ENCODE data around the gene KLF7.
A peak's percentile ranks its signal among the peaks of the same experiment; 100 is the strongest.

KLF7 gene

DNA sequence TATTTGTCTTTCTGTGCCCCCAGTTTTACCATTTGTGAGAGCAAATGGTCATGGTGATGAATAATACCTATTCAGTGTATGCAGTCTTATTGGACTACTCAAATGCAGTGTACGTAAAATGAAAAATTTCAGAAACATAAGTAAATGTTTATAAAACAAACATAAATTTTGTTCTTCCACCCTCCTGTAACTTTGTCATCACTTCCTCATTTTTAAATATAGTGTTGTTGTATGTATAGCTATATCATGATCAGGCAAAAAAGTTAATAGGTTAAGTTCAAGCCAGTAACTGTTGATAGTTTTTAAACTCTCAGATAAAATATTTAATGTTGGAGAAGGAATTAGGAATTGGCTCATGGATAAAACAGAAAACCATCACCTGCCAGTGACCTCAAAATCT lies 93.2 kb downstream of the KLF7 start:
- FAIRE-seq: no peak
- DNase-seq (ENCODE audit: insufficient read length, low spot score): no peak
- TF ChIP-seq PAX5 (IDR thresholded peaks at IDR 0.05; ENCODE audit: insufficient read depth, low read length, severe bottlenecking) (no peak), SPI1 (IDR thresholded peaks at IDR 0.05; ENCODE audit: low read depth, low read length) (peak; percentile 66)

GRCh38 chr2:207071820-207072219 lies 93.9 kb downstream of the KLF7 start:
- DNase-seq (ENCODE audit: insufficient read length, low spot score) (no peak), FAIRE-seq (peak; percentile 38)
- peak; percentile 65 for TF ChIP-seq SPI1 (IDR thresholded peaks at IDR 0.05; ENCODE audit: low read depth, low read length)
- TF ChIP-seq POLR2A (IDR thresholded peaks at IDR 0.05; ENCODE audit: low read depth, low read length): no peak

GRCh38 chr2:207067473-207067872 lies 98.3 kb downstream of the KLF7 start:
- TF ChIP-seq SPI1 (IDR thresholded peaks at IDR 0.05; ENCODE audit: low read depth, low read length): no peak
- no peak for TF ChIP-seq POU2F2 (IDR thresholded peaks at IDR 0.05; ENCODE audit: low read depth, low read length)
- no peak for TF ChIP-seq PAX5 (IDR thresholded peaks at IDR 0.05; ENCODE audit: insufficient read depth, low read length, severe bottlenecking)
- TF ChIP-seq POLR2A (IDR thresholded peaks at IDR 0.05; ENCODE audit: low read depth, low read length): no peak
- no peak for TF ChIP-seq POLR2AphosphoS5 (IDR thresholded peaks at IDR 0.05; ENCODE audit: low read depth, low read length)
- no peak for TF ChIP-seq TAF1 (IDR thresholded peaks at IDR 0.05; ENCODE audit: low read depth, low read length)

DNA sequence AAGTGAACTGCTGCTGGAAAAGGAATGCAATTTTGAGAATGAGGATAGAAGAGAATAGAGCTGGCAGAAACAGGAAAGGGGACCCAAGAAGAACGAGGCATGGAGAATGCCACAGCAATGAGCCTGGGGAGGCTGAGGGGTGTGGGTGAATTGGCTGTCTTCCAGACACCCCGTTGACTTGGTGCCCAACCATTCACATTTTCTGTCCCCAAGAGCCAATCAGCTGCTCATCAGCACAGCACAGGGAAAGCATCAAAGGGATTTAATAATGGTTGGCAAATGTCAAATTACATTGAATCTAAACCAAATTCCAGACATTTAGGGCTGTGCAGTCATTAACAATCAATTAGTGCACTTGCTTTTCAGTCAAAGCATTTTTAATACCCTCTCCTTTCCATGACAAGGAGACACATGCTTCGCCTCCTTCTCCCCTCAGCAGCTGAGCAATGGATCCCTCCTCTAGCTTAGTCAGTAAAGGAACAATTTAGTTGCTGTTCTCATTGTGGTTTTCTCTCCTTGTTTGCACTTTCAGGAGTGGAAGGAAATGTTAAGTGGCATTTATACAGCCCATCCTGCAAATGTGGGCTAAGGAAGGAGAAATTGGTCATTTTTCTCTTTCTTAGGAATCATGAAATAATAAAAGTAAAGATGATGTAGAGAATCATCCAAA lies 98.8 kb downstream of the KLF7 start:
- FAIRE-seq (no peak), DNase-seq (ENCODE audit: insufficient read length, low spot score) (no peak)
- no peak for TF ChIP-seq SPI1 (IDR thresholded peaks at IDR 0.05; ENCODE audit: low read depth, low read length)
- TF ChIP-seq POLR2A (IDR thresholded peaks at IDR 0.05; ENCODE audit: low read depth, low read length): no peak
- TF ChIP-seq POU2F2 (IDR thresholded peaks at IDR 0.05; ENCODE audit: low read depth, low read length): no peak
- TF ChIP-seq PAX5 (IDR thresholded peaks at IDR 0.05; ENCODE audit: insufficient read depth, low read length, severe bottlenecking): no peak
- TF ChIP-seq POLR2AphosphoS5 (IDR thresholded peaks at IDR 0.05; ENCODE audit: low read depth, low read length): no peak

More at GRCh38 chr2:207067473-207067872, 98.3 kb downstream of the KLF7 start:
- no peak for FAIRE-seq
- no peak for DNase-seq (ENCODE audit: insufficient read length, low spot score)

- TF ChIP-seq SPI1 (IDR thresholded peaks at IDR 0.05; ENCODE audit: low read depth, low read length): no peak
- no peak for TF ChIP-seq POLR2AphosphoS5 (IDR thresholded peaks at IDR 0.05; ENCODE audit: low read depth, low read length)
- no peak for TF ChIP-seq POLR2A (IDR thresholded peaks at IDR 0.05; ENCODE audit: low read depth, low read length)
- TF ChIP-seq POU2F2 (IDR thresholded peaks at IDR 0.05; ENCODE audit: low read depth, low read length): no peak
- no peak for TF ChIP-seq TAF1 (IDR thresholded peaks at IDR 0.05; ENCODE audit: low read depth, low read length)
- TF ChIP-seq PAX5 (IDR thresholded peaks at IDR 0.05; ENCODE audit: insufficient read depth, low read length, severe bottlenecking): no peak
- DNase-seq (ENCODE audit: insufficient read length, low spot score) (no peak), FAIRE-seq (no peak)
These were observed 99.6 kb downstream of the KLF7 start for GRCh38 chr2:207066166-207066565.

DNA sequence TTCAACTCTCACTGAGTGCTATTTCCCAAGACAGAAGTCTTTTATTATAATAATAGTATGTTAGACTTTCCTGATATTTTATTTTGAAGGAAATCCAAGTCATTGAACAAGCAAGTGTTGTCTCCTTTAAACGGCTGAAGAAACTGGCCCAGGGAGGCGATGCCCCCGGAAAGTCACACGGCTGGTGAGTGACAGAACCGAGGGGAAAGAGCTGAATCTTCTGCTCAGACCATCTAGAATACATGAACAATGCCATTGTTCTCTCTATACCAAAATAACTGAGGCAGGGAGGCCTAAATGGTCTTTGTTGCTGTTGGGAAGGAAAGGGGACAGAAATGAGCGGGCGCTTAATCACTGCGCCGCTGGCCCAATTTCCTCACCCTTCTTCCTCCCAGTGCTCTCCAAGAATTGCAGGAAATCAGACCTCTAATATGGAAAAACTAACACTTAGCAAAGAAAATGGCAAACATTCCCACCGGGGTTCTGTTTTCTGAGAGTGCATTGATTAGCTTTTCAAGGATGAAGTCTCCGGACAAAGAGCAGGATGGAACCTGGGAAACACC lies 101.5 kb downstream of the KLF7 start:
- no peak for FAIRE-seq
- no peak for DNase-seq (ENCODE audit: insufficient read length, low spot score)
- no peak for TF ChIP-seq POLR2AphosphoS5 (IDR thresholded peaks at IDR 0.05; ENCODE audit: low read depth, low read length)
- TF ChIP-seq POU2F2 (IDR thresholded peaks at IDR 0.05; ENCODE audit: low read depth, low read length): no peak
- no peak for TF ChIP-seq POLR2A (IDR thresholded peaks at IDR 0.05; ENCODE audit: low read depth, low read length)
- TF ChIP-seq TAF1 (IDR thresholded peaks at IDR 0.05; ENCODE audit: low read depth, low read length): no peak
- no peak for TF ChIP-seq PAX5 (IDR thresholded peaks at IDR 0.05; ENCODE audit: insufficient read depth, low read length, severe bottlenecking)
- no peak for TF ChIP-seq SPI1 (IDR thresholded peaks at IDR 0.05; ENCODE audit: low read depth, low read length)

DNA sequence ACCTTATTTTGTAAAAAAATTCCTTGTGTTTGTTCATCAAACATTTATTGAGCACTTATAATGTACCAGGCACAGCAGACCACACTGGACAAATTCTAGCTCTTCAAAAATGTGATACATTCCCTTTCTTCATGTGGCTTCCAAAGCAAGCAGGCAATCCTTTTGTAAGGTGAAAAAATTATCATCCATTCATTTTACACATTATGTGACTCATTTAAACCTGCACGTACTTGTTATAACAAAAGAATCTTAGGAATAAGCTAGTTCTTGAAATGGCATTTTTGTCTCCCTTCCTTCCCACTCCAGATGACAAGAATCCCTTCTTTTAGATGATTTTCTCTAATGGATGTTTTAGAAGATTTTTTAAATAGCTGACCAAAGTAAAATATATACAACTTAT lies 104.6 kb downstream of the KLF7 start:
- no peak for DNase-seq (ENCODE audit: insufficient read length, low spot score)
- FAIRE-seq: no peak
- no peak for TF ChIP-seq SPI1 (IDR thresholded peaks at IDR 0.05; ENCODE audit: low read depth, low read length)
- no peak for TF ChIP-seq TAF1 (IDR thresholded peaks at IDR 0.05; ENCODE audit: low read depth, low read length)
- TF ChIP-seq POU2F2 (IDR thresholded peaks at IDR 0.05; ENCODE audit: low read depth, low read length): no peak
- TF ChIP-seq PAX5 (IDR thresholded peaks at IDR 0.05; ENCODE audit: insufficient read depth, low read length, severe bottlenecking): no peak
- TF ChIP-seq POLR2AphosphoS5 (IDR thresholded peaks at IDR 0.05; ENCODE audit: low read depth, low read length): no peak
- no peak for TF ChIP-seq POLR2A (IDR thresholded peaks at IDR 0.05; ENCODE audit: low read depth, low read length)

- TF ChIP-seq PAX5 (IDR thresholded peaks at IDR 0.05; ENCODE audit: insufficient read depth, low read length, severe bottlenecking) (no peak), TAF1 (IDR thresholded peaks at IDR 0.05; ENCODE audit: low read depth, low read length) (no peak), POU2F2 (IDR thresholded peaks at IDR 0.05; ENCODE audit: low read depth, low read length) (no peak), SPI1 (IDR thresholded peaks at IDR 0.05; ENCODE audit: low read depth, low read length) (no peak), POLR2A (IDR thresholded peaks at IDR 0.05; ENCODE audit: low read depth, low read length) (no peak), POLR2AphosphoS5 (IDR thresholded peaks at IDR 0.05; ENCODE audit: low read depth, low read length) (no peak)
- FAIRE-seq (no peak), DNase-seq (ENCODE audit: insufficient read length, low spot score) (no peak)
These were observed 110.5 kb downstream of the KLF7 start for GRCh38 chr2:207055257-207055656.

DNA sequence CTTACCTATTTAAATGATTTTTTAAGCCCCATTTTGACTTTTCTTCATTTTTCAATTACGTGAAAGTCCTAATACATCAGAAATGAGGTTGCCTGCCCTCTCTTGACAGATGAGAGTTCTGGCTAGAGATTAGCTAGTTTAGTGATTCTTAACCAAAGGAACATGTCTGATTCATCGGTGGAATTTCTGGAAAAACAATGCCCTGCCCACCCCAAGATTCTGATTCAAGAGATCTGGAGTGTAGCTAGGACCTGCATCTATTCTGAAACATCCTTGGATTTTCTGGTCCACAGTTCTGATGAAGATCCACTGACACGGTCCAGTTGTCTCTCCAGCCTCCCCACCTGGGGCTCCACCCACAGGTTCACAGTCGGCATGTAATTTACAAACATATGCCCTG lies 111.2 kb downstream of the KLF7 start:
- no peak for TF ChIP-seq POU2F2 (IDR thresholded peaks at IDR 0.05; ENCODE audit: low read depth, low read length)
- TF ChIP-seq TAF1 (IDR thresholded peaks at IDR 0.05; ENCODE audit: low read depth, low read length): no peak
- no peak for TF ChIP-seq POLR2A (IDR thresholded peaks at IDR 0.05; ENCODE audit: low read depth, low read length)
- TF ChIP-seq POLR2AphosphoS5 (IDR thresholded peaks at IDR 0.05; ENCODE audit: low read depth, low read length): no peak
- no peak for TF ChIP-seq PAX5 (IDR thresholded peaks at IDR 0.05; ENCODE audit: insufficient read depth, low read length, severe bottlenecking)
- TF ChIP-seq SPI1 (IDR thresholded peaks at IDR 0.05; ENCODE audit: low read depth, low read length): no peak
- FAIRE-seq (no peak), DNase-seq (ENCODE audit: insufficient read length, low spot score) (no peak)

GRCh38 chr2:207051385-207051965 lies 114.3 kb downstream of the KLF7 start:
- no peak for FAIRE-seq
- no peak for DNase-seq (ENCODE audit: insufficient read length, low spot score)
- TF ChIP-seq TAF1 (IDR thresholded peaks at IDR 0.05; ENCODE audit: low read depth, low read length): no peak

All from GM12891 (cell line).